Prostate gland (tissue), 2 donors: ENCODE results near the gene ATG12. TPM values are rescaled to one million over a fixed set of nuclear protein-coding genes. Genes with fewer than 3 reads are reported as not detected.

Source experiments
- DNase-seq: peaks from one replicate; pipeline ENCODE4 v3.0.0-alpha.2; 2019; ENCODE audit warnings: low spot score
- H3K27ac ChIP-seq, 2 donors: fragments of 200-600 bp; sonication (generic); 2 replicates each; pipeline ENCODE4 v1.5.1; 2017 to 2019
- H3K27me3 ChIP-seq: fragments of 200-600 bp; sonication (generic); replicated peaks from 2 replicates; pipeline ENCODE4 v1.5.1; 2019; ENCODE audit not compliant: insufficient read depth
- H3K36me3 ChIP-seq, 2 donors: fragments of 200-600 bp; sonication (generic); 1 replicate in 1 of 2; 2 replicates in 1 of 2; pipeline versions ENCODE4 v1.5.1 to v1.8.1; 2017 to 2019
- H3K4me1 ChIP-seq: fragments of 200-600 bp; sonication (generic); replicated peaks from 2 replicates; pipeline ENCODE4 v1.5.1; 2019
- H3K4me3 ChIP-seq, 2 donors: fragments of 200-600 bp; sonication (generic); 2 replicates each; pipeline ENCODE4 v1.5.1; 2017 to 2019
- H3K9me3 ChIP-seq: fragments of 200-600 bp; sonication (generic); 2 replicates; pipeline ENCODE4 v1.5.1; 2017
- POLR2A ChIP-seq: fragments of 450-650 bp; IDR thresholded peaks from one replicate; pipeline ENCODE4 v1.6.1; 2016; ENCODE audit warnings: antibody characterized with exemption, mild to moderate bottlenecking
- POLR2AphosphoS5 ChIP-seq: sonication (generic); formaldehyde crosslinking; IDR thresholded peaks from one replicate; pipeline ENCODE4 v1.6.1; 2017; ENCODE audit warnings: antibody characterized with exemption
- WGBS: methylation state at CpG from one replicate; pipeline ENCODE4 v1.1.5; 2018; 5-methylcytosine and 5-hydroxymethylcytosine counted together
- intact Hi-C: fragments of 100-400 bp; cut with DNase I; formaldehyde crosslinking; loops from one replicate; pipeline ENCODE4 v1.14.2; 2022
- total RNA-seq, 2 donors: library from RNA; depleted of rRNA; stranded (reverse); fragments of >200 nt; gene quantifications; one replicate each; pipeline ENCODE4 v1.1.0, GENCODE V29; 2016
- TF ChIP-seq, protein P1 (sequence below), 4 experiments: fragments of 200-600 bp in 2 of 4; fragments of 450-650 bp in 2 of 4; sonication (generic) in 2 of 4; IDR thresholded peaks; 1 replicate in 3 of 4; 2 replicates in 1 of 4; pipeline ENCODE4 v1.5.1; 2016 to 2019; ENCODE audit warnings: antibody characterized with exemption in 4 of 4, mild to moderate bottlenecking in 2 of 4, moderate library complexity in 2 of 4

Gene ATG12
- total RNA-seq, 2 donors from 2014 or later = 29.6 to 67.6 TPM

DNA sequence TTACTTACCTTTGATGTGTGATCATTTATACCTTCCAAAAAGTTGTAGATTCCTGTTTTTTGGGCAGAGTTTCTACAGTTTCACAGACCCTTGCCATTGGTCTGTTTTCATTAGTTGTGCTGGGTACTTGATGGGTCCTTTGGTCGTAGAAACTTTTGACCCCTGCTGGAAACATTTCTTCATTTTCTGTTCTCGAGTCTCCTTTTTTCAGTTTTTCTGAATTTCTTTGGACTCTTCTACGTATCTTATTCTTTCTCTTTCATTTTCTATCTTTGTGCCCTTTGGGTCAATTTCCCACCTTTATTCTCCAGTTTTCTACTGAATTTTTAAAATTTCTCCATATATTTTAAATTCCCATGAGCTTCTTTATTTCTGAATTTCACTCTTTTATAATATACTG, 17.0 kb upstream of the ATG12 start:
- intact Hi-C loops = no loop called here
- Histone ChIP-seq H3K9me3 (no peaks in the 10 kb centered on the region), H3K36me3 (no peaks in the 10 kb centered on the region), H3K27ac (no peak overlapping the region), H3K27me3 (no peaks in the 10 kb centered on the region), H3K4me3 (no peak overlapping the region), H3K4me1 (no peaks in the 10 kb centered on the region)
- 96% methylated on average over 3 of the region's 3 CpGs for WGBS
- no peak for DNase-seq
- TF ChIP-seq POLR2AphosphoS5 = no peak
- no peak for TF ChIP-seq POLR2A
- TF ChIP-seq, protein P1, sequence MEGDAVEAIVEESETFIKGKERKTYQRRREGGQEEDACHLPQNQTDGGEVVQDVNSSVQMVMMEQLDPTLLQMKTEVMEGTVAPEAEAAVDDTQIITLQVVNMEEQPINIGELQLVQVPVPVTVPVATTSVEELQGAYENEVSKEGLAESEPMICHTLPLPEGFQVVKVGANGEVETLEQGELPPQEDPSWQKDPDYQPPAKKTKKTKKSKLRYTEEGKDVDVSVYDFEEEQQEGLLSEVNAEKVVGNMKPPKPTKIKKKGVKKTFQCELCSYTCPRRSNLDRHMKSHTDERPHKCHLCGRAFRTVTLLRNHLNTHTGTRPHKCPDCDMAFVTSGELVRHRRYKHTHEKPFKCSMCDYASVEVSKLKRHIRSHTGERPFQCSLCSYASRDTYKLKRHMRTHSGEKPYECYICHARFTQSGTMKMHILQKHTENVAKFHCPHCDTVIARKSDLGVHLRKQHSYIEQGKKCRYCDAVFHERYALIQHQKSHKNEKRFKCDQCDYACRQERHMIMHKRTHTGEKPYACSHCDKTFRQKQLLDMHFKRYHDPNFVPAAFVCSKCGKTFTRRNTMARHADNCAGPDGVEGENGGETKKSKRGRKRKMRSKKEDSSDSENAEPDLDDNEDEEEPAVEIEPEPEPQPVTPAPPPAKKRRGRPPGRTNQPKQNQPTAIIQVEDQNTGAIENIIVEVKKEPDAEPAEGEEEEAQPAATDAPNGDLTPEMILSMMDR (IDR thresholded peaks at IDR 0.05) = no peak

DNA sequence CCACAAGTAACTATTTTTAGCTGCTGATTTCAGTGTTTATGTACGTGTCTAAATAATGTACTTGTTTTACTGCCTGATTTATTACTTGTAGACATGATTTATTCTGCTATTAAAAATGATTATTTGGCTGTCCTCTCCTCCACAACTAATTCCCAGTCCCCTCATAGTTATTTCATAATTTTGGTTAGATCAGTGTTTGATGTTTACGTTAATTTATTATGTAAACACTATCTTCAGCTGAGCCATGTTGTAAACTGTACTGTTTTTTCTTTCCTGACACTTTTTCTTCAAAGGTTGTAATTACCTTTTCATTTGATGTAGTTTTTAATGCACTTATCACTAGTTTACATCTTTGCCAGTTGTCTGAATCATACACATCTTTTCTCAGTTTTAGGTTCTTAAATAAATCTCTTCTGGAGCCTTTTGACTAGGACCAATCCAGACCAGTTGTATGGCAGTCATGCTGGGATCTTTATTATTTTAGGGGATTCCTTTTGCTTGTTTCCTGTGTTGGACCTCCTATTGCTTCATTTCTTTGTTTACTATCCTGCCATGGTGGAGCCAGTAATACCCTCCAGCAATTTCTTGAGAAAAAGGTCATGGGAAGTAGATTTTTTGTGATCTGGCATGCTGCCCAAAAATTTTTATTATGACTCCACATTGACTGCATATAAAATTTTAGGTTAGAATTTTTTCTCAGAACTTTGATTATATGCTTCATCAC, 16.4 kb upstream of the ATG12 start:
- H3K4me3 ChIP-seq = no peak overlapping the region
- no peak for DNase-seq
- H3K36me3 ChIP-seq = no peaks in the 10 kb centered on the region
- H3K27ac ChIP-seq = no peak overlapping the region
- H3K4me1 ChIP-seq = no peaks in the 10 kb centered on the region
- intact Hi-C loops = no loop called here
- H3K9me3 ChIP-seq = no peaks in the 10 kb centered on the region
- H3K27me3 ChIP-seq = no peaks in the 10 kb centered on the region
- no peak for TF ChIP-seq POLR2A
- TF ChIP-seq, protein P1 (IDR thresholded peaks at IDR 0.05) = no peak
- no peak for TF ChIP-seq POLR2AphosphoS5
- 30% methylated on average over 2 of the region's 2 CpGs for WGBS

DNA sequence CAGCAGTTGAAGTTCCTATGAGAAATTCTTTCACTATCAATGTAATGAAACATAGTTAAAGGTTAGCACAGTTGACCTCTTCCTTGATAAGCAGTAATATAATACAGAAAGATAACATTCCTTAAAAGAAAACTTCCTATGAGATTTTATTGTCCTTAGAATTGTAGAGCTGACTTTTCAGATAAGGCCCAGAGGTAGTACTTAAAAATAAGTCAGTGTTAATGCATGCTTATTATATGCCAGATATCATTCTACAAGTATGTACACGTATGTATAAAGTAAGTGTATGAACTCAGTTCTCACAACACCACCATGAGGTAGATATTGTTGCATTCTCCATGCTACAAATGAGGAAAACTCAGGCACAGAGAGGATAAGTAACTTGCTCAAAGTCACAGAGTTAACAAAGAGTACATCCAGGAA, 15.7 kb upstream of the ATG12 start:
- no peaks in the 10 kb centered on the region for H3K4me1 ChIP-seq

GRCh38 chr5:115855959-115856358, 14.6 kb upstream of the ATG12 start:
- H3K4me1 ChIP-seq = no peaks in the 10 kb centered on the region
- H3K36me3 ChIP-seq = no peaks in the 10 kb centered on the region
- no peaks in the 10 kb centered on the region for H3K27me3 ChIP-seq
- no peak overlapping the region for H3K4me3 ChIP-seq
- DNase-seq = no peak
- intact Hi-C loops = no loop called here
- 52% methylated on average over 1 of the region's 1 CpG for WGBS
- no peak overlapping the region for H3K27ac ChIP-seq
- H3K9me3 ChIP-seq = no peaks in the 10 kb centered on the region
- TF ChIP-seq POLR2AphosphoS5 (no peak), POLR2A (no peak)
- TF ChIP-seq, protein P1 (IDR thresholded peaks at IDR 0.05) = no peak

More for the DNA sequence above, 15.7 kb upstream of the ATG12 start:
- no peak for DNase-seq
- intact Hi-C loops = no loop called here
- TF ChIP-seq POLR2AphosphoS5 = no peak
- no peak for TF ChIP-seq POLR2A
- TF ChIP-seq, protein P1 (IDR thresholded peaks at IDR 0.05) = no peak
- Histone ChIP-seq H3K9me3 (no peaks in the 10 kb centered on the region), H3K4me3 (no peak overlapping the region), H3K27ac (no peak overlapping the region), H3K27me3 (no peaks in the 10 kb centered on the region), H3K36me3 (no peaks in the 10 kb centered on the region)
- WGBS = 86% methylated on average over 1 of the region's 1 CpG

- DNase-seq = no peak
- H3K9me3 ChIP-seq = no peaks in the 10 kb centered on the region
- no peaks in the 10 kb centered on the region for H3K4me1 ChIP-seq
- H3K27ac ChIP-seq = no peak overlapping the region
- no peak overlapping the region for H3K4me3 ChIP-seq
- no peak for TF ChIP-seq POLR2AphosphoS5
- TF ChIP-seq, protein P1 (IDR thresholded peaks at IDR 0.05) = no peak
- no peaks in the 10 kb centered on the region for H3K36me3 ChIP-seq
- no peaks in the 10 kb centered on the region for H3K27me3 ChIP-seq
- 97% methylated on average over 3 of the region's 3 CpGs for WGBS
- intact Hi-C loops = no loop called here
Observed at GRCh38 chr5:115854139-115854538, 12.8 kb upstream of the ATG12 start.
